Epithelial cell of proximal tubule (primary cell): ENCODE results near the gene FMR1NB. TPM values are rescaled to one million over a fixed set of nuclear protein-coding genes. Genes with fewer than 3 reads are reported as not detected.

Experiments
- DNase-seq: peaks from one replicate; pipeline ENCODE4 v3.0.0-alpha.2; 2011; ENCODE audit warnings: low read depth
- H3K4me3 ChIP-seq: 2 replicates; pipeline ENCODE4 v1.5.1; 2011; ENCODE audit warnings: low read depth, mild to moderate bottlenecking, low read length
- CTCF ChIP-seq: conservative IDR thresholded peaks from 2 replicates; pipeline ENCODE4 v1.5.1; 2012; ENCODE audit warnings: low read depth, mild to moderate bottlenecking, low read length
- total RNA-seq: library from RNA; depleted of rRNA; stranded (reverse); fragments of >200 nt; gene quantifications from 2 replicates; pipeline ENCODE4 v1.2.3, GENCODE V29; 2015

Gene FMR1NB
- total RNA-seq, 1 donor from 2014 or later, result not detected

DNA sequence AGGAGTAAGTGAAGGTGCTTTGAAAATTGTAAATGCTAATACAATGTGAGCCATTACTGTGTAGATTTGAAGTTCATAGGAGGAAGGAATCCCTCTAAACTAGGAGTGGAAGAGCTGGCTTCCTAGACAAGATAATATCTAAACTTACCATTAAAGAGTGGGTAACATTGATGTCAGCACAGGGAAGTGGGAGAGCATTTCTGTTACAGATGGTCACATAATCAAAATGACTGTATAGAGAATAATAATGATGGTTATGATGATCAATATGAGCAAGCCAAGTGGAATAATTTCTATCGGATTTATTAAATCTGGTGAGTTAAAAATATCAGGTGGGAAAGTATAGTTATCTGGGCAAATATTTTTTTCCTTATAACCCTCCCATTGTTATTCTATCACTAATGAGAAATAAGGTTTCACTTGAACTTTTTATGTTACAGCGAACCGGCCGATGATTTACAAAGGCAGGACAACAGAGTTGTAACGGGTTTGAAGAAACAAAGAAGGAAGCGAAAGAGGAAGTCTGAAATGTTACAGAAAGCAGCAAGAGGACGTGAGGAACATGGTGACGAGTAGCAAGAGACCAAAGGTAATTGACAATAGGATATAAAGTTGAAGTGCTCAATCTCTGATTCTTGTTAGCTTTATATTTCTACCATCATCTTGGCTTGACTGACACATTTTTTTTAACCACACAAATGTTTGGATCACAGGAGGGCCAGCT is 43.5 kb downstream of the FMR1NB start:
- H3K4me3 ChIP-seq, result no peak overlapping the region
- DNase-seq, result no peak
- TF ChIP-seq CTCF, result no peak

DNA sequence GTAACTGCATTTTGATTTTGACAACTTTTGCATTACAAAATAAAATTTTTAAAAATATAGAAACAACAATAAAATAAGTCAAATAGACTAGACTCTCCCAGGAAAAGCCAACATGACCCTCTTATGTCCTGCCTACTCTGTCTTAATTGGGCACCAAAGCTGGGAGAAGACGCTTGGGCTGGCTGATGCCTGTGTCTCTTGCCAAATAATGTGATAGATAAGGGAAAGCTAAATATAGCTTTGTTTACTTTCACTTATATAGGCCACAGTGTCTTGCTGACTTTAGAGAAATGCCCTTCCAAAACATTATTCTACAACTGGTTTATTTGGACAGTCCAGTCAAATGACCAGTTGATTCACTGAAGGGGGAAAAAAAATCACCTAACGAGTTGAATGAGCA is 54.2 kb downstream of the FMR1NB start:
- TF ChIP-seq CTCF, result no peak
- no peak overlapping the region for H3K4me3 ChIP-seq
- DNase-seq, result no peak

DNA sequence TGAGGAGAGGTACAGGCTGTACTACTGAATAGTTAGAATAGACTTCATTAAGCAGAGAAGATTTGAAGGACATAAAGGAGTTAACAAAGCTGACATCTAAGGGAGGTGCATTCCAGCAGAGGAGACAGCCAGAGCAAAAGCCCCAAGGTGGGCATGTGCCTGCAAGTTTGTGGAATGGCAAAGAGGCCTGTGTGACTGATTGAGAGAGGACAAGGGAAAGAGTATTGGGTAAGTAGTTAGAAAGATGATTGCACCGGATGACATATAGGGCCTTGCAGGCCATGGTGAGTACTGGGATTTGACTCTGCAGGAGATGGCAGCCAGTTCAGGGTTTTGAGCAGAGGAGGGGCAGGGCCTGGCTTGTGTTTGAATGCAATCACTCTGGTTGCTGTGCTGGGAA is 55.9 kb downstream of the FMR1NB start:
- TF ChIP-seq CTCF, result no peak
- no peak for DNase-seq
- no peak overlapping the region for H3K4me3 ChIP-seq

DNA sequence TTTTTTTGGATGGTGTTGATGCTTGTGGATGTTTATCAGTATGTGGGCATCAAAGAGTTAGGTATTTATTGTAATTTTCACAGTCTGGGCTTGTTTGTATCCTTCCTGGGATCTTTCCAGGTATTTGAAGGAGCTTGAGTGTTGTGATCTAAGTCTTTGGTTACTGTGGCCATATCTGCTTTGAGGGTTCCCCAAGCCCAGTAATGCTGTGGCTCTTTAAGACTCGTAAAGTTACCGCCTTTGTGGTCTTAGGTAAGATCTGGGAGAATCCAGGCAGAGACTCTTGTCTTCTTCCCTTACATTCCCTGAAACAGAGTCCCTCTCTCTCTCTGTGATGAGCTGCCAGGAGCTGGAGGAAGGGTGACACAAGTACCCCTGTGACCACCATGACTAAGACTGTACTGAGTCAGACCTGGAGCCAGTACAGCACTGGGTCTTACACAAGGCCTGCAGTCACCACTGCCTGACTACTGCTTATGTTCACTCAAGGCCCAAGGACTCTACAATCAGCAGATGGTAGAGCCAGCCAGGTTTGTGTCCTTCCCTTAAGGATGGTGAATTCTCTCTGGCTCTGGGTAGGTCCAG is 62.2 kb downstream of the FMR1NB start:
- no peak for TF ChIP-seq CTCF
- no peak overlapping the region for H3K4me3 ChIP-seq
- peak; percentile 30 for DNase-seq

DNA sequence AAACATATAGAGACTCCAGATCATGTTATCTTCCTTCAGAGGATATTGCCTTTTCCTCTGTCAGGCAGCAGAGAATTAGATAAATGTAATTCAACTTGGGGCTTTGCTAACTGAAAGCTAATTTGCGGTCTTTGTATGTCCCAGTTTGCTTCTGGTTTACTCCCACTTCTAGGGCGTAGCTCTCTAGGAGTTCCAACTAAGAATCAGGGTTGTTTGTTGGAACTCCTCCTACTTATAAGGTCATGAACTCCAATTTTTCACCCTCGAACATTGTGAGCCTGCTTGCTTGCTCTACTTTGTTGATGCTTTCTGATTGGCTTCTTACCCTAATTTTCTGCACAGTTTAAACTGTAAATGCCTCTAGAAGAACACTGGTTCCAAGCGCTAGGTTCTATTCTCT is 66.1 kb downstream of the FMR1NB start:
- DNase-seq, result no peak
- TF ChIP-seq CTCF, result no peak

DNA sequence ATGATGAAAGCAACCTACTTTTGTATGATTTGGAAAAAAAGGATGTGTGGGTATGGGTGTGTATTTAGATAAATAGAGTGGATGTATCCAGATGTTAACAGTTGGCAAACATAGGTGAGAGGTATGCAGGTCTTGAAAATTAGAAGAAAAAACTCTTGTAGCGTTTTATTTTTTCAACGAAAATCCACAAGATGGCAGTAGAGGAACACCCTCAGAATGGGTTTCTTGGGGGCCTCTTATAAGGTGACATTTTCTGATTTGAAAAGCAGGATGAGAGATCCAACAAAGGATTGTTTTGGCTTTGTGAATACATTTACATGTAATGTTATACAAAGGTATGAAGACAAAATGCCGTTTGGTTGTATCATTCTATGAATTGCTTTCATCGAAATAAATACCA is 68.3 kb downstream of the FMR1NB start:
- H3K4me3 ChIP-seq, result no peak overlapping the region
- peak; percentile 56 for TF ChIP-seq CTCF
- no peak for DNase-seq

More for the DNA sequence above, 66.1 kb downstream of the FMR1NB start:
- no peak overlapping the region for H3K4me3 ChIP-seq

- no peak for TF ChIP-seq CTCF
- no peak overlapping the region for H3K4me3 ChIP-seq
- DNase-seq, result no peak
Measured at GRCh38 chrX:148051973-148052372, 70.8 kb downstream of the FMR1NB start.
